ELR (cell line): ENCODE results near the gene SNRPA.
"Not testable (repeated sequence)": the region's sequence is repeated elsewhere in the genome, so short reads cannot be mapped to it uniquely, and the experiment has no call there.

ENCODE experiments used
- DNase-seq: peaks from one replicate; pipeline ENCODE4 v3.0.0-alpha.2; 2015; ENCODE audit warnings: low read depth

Gene SNRPA

DNA sequence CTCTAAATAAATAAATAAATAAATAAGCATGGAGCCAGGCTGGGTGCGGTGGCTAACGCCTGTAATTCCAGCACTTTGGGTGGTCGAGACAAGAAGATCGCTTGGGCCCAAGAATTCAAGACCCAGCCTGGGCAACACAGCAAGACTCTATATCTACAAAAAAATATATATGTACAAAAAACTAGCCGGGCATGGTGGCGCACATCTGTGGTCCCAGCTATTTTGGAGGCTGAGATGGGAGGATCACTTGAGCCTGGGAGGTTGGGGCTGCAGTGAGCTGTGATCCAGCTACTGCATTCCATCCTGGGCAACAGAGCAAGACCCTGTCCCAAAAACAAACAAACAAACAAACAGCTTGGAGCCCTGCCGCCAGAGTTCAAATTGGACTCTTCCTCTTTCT lies 3.5 kb upstream of the SNRPA start:
- no peak for DNase-seq

DNA sequence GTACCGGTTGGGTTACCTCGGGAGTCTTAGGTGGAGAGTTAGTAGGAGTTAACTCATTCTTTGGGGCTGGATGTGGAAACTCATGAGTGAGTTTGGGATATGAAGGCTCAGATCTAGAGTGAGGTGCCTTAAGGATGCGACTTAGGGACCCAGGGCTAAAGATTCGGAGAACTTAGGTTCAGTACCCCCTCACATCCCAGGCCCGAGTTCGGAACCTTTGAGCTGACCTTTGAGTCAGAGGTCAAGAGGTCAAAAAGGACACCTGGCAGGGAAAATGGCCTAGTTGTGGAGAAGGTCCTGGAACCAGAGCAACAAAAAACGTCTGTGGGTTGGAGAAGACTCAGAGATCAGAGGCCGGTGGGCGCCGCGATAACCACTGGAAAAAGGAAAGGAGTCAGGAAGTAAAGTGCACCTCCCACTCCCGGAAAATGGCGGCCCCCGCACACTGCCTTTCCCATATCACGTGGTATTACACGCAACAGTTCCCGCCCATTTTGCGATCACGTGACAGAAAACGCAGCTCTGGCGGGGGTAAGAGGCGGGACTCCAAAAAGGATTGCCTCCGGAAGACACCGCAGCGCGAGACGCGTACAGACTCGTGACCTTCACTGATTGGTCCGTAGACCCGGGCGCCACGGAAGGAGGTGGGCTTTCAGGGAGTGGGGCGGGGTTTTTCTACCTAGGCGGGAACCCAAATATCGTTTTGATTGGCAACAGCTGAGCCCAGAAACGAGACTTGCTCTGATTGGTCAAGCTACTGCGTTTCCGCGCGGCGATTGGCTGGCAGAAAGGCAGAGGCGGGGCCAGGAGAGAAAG lies 737 bp upstream of the SNRPA start, which contains the start of gene ACTMAP:
TSS of gene ACTMAP (minus strand) at position 420 of the 816 bp plus-strand sequence. CDS start 674 bp downstream, outside the sequence.
- peak; percentile 100 for DNase-seq

DNA sequence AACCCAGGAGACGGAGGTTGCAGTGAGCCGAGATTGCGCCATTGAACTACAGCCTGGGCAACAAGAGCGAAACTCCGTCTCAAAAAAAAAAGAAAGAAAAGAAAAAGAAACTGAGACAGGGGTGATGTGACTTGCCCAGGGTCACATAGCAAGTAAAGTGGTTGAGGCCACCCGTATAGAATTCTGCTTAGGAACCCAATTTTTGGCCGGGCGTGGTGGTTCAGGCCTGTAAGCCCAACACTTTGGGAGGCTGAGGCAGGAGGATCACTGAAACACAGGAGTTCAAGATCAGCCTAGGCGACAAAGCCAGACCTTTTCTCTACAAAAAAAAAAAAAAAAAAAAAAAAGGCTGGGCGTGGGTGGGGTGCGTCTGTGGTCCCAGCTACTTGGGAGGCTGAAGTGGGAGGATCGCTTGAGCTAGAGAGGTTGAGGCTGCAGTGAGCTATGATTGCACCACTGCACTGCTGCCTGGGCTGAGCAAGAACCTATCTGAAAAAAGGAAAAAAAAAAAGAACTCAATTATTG lies 1.3 kb downstream of the SNRPA start:
- DNase-seq: no peak

DNA sequence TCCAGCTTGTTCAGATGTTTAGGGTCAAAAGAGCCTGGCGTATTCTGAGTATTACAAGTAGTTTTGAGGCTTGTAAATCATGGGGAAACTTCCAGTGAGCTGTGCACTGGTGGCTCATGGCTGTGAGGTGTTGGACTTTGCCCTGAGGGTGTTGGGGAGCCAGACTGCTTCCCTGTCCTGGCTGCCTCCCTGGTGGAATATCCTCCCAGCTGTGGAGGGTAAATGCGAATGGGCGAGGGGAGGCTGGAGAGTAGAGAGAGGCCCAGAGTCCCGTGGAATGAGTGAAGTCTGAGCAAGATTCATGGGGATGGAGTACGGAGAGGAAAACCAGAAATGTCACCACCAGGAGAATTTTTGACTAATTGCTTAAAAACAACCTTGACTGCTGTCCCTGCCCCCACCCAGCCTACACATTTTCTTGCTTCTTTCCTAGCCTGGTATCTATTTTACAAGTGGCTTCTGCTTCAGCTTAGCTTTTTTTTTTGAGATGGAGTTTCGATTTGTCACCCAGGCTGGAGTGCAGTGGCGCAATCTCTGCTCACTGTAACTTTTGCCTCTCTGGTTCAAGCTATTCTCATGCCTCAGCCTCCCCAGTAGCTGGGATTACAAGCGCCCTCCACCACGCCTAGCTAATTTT lies 3.7 kb downstream of the SNRPA start:
- DNase-seq: peak; percentile 28

DNA sequence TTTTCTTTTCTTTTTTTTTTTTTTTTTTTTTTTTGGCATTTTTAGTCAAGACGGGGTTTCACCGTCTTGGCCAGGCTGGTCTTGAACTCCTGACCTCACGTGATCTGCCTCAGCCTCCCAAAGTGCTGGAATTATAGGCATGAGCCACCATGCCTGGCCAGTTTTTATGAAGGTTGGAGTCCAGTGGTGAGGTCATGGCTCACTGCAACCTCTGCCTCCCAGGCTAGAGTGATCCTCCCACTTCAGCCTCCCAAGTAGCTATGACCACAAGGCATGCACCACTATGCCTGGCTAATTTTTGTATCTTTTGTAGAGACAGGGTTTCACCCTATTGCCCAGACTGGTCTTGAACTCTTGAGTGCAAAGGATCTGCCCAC lies 4.2 kb downstream of the SNRPA start:
- no peak for DNase-seq

DNA sequence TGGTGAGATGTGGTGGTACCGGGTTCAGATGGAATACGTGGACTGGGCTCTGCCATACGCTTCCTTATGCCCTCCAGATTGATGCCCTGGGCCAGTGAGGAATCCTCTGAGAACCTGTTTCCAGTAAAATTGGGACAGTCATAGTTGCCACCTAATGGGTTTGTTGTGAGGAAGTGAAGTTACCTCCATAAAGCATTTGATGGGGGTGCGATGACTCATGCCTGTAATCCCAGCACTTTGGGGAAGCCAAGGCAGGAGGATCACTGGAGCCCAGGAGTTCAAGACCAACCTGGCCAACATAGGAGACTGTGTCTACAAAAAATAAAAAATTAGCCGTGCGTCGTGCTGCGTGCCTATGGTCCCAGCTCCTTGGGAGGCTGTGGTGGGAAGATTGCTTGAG lies 4.8 kb downstream of the SNRPA start:
- DNase-seq: no peak

DNA sequence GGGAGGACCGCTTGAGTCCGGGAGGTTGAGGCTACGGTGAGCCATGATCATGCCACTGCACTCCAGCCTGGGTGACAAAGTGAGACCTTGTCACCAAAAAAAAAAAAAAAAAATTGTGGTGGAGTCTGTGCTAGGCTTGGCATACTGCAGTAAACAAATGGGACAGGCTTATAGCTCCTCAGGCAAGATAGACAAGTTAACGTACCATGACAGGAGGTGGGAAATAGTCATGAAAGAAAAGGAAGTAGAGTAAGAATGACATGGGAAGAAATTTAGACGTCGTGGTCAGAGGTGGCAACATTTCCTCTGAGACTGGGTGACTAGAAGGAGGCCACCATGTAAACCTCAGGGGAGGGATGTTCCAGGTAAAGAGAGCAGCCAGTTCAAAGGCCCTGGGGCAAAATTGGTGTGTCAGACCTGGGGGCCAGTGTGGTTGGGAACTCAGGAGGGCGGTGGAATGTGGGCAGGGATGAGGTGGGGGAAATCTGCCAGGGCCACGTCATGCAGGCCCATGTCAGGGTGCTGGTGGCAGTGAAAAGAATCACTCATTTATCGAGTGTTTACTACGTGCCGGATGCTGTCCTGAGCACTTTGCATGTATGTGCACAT lies 5.6 kb downstream of the SNRPA start:
- DNase-seq: peak; percentile 37

DNA sequence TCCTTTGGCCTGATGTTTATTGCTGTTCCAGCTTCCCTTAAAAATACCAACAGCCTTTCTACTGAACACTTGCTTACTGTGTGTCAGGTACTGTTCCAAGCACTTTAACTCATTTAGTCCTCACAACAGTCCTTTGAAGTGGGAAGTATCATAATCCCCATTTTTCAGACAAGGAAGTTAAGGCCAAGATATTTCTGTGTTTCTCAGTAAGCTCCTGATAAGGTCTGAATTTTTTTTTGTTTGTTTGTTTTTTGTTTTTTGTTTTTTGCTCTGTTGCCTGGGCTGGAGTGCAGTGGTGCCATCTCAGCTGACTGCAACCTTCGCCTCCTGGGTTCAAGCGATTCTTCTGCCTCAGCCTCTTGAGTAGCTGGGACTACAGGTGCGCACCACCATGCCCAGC lies 7.5 kb downstream of the SNRPA start:
- DNase-seq: no peak

DNA sequence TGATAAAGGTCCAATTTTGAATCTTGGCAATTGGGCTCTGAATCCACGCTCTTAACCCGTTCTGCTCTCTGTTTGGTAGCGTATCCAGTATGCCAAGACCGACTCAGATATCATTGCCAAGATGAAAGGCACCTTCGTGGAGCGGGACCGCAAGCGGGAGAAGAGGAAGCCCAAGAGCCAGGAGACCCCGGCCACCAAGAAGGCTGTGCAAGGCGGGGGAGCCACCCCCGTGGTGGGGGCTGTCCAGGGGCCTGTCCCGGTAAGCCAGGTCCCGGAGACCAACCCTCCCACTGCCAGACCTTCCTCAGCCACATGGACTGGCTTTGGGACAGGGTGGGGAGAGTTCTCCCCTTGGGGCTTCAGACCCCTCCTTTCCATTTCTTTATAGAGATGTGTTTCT lies 8.3 kb downstream of the SNRPA start:
- DNase-seq: no peak

DNA sequence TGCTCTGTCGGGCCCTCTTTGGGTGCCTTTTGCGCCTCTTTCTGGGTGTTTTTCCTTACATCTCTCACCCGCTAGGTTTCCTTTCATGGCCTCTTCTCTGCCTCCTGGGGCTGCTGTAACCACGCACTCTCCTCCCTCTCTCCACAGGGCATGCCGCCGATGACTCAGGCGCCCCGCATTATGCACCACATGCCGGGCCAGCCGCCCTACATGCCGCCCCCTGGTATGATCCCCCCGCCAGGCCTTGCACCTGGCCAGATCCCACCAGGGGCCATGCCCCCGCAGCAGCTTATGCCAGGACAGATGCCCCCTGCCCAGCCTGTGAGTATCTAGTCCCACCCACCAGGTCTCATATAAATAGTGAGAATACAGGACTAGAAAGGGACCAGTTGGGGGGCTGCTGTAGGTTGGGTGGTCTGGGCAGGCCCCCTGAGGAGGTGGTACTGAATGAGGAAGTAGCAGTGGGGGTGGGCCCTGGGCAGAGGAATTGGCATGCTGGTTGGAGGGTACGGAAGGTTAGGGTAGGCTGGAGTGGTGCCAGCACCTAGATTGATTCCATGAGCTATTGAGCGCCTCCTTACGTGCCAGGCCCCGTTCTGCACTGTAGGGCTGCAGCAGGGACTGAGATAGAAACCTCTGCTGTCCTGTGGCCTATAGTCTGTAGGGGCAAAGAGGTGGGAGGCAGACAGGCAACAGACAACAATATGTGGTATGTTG lies 11.9 kb downstream of the SNRPA start:
- DNase-seq: no peak

DNA sequence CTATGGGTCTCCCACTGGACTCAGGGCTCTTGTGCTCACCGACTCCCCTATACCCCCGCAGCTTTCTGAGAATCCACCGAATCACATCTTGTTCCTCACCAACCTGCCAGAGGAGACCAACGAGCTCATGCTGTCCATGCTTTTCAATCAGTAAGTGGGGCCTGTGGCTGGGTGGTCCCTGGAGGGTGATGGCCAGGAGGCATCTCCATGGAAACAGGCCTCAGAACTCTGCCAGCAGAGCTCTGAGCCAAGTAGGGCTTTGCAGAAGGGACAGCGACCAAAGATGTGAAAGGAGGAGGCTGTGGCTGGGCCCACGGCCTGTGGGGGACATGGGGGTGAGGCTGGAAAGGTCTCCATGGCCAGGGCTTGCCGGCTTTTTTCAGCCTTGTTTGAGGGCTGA lies 12.5 kb downstream of the SNRPA start:
- DNase-seq: no peak

DNA sequence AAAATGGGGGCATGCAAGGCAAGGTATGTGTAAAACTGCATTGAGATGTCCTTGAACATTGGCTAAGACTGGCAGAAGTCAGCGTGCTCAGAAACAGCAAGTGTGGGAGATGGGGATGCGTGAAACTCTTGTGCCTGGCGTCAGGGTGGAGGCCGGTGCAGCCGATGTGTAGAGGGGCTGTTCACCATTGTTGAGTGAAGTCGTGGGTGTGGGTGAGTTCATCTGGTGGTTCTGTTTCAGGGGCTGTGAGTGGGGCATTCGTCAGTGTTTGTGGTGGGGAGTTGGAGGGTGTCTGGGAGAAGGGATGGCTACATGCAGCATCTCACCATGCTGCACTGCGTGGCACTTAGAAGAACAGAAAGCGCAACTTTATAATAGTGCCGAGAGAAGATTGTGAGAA lies 13.0 kb downstream of the SNRPA start:
- no peak for DNase-seq

DNA sequence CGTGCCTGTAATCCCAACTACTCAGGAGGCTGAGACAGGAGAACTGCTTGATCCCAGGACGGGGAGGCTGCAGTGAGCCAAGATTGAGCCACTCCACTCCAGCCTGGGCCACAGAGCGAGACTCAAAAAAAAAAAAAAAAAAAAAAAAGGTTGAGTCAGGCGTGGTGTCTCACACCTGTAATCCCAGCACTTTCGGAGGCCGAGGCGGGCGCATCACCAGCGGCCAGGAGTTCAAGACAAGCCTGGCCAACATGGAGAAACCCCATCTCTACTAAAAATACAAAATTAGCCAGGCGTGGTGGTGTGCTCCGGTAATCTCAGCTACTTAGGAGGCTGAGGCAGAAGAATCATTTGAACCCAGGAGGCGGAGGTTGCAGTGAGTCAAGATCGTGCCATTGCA lies 15.4 kb downstream of the SNRPA start:
- DNase-seq: not testable (repeated sequence)

DNA sequence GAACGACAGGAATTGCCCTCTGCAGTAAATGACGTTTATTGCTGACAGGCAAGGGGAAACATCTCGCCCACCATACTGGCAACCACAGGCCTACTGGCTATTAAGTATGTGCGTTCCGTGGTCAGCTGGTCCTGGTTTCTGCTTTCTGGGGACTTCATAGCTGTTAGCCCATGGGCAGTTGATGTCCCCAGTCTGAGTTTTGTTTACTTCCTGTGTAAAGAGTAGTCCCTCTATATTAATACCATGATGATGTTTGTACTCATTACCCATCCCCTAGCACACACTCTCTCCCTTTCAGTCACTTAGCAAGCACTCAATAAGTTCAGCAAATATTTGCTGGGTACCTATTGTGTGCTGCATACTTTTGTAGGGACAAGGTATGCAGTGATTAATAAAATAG lies 17.9 kb downstream of the SNRPA start:
- DNase-seq: no peak

DNA sequence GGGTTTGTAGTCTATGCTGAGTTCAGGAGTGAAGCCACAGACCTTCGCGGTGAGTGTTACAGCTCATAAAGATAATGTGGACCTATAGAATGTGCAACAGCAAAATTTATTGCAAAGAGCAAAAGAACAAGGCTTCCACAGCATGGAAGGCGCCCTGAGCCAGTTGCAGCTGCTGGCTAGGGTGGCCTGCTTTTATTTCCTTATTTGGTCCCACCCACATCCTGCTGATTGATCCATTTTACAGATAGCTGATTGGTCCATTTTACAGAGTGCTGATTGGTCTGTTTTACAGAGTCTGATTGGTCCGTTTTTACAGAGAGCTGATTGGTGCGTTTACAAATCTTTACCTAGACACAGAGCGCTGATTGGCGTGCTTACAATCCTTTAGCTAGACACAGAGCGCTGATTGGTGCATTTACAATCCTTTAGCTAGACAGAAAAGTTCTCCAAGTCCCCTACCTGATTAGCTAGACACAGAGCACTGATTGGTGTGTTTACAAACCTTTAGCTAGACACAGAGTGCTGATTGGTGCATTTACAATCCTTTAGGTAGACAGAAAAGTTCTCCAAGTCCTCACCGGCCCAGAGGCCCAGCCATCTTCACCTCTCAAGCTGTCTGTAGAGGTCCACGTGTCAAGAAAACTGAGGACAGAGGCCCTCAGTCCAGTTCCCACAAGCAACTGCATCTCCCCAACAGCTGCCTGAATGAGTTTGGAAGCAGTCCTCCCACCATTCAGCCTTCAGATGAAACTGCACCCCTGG lies 20.3 kb downstream of the SNRPA start:
- DNase-seq: peak; percentile 26

DNA sequence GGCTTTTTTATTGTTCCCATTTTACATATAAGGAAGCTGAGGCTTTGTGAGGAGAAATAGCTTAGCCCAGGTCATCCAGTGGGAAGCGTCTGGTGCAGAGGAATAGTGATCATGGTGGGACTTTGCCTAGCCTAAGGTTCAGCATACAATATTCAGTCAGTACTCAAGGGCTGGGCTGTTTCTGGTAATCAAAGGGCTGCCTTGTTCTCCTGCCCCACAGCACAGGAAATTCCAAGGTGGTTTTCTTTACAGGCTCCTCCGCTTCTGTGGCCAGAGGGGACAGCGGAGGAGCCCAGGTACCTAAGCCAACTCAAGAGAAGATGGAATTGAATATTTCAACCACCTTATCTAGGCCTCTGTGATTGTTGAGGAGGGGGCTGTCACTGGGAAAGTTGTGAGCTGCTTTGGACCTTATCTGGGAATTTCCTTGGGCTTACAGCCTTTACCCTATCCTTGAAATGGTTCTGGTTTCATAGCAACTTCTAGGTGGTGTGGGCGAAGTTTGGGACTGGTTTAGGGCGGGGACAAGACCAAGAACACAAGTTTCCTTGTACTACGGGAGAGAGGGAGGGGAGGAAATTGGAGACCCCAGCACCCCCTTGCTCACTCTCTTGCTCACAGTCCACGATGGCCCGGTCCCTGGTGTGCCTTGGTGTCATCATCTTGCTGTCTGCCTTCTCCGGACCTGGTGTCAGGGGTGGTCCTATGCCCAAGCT lies 24.1 kb downstream of the SNRPA start, which contains the start of gene MIA:
TSS of gene MIA (plus strand) at position 606 of the 716 bp plus-strand sequence. CDS start at position 628, 22 bp downstream.
- peak; percentile 22 for DNase-seq

DNA sequence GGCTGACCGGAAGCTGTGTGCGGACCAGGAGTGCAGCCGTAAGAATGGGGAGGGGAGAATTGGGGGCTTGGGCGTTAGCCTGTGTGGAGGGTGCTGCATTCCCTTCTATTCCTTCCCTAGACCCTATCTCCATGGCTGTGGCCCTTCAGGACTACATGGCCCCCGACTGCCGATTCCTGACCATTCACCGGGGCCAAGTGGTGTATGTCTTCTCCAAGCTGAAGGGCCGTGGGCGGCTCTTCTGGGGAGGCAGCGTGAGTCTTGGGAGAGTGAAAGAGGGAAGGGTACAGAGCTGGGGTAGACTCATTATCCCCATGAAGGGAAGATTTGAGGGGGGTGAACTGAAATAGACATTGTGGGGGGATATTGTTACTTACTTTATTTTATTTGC lies 24.6 kb downstream of the SNRPA start:
- no peak for DNase-seq

DNA sequence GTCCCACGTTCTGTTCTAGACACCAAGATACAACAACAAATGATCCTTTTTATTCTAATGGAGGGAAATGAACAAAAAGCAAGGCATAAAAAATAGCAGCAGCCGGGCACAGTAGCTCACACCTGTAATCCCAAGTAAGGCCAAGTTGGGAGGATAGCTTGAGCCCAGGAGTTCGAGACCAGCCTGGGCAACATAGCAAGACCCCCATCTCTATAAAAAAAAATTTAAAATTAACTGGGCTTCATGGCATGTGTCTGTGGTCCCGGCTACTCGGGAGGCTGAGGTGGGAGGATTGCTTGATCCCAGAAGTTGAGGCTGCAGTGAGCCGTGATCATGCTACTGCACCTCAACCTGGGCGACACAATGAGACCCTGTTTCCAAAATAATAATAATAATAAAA lies 25.4 kb downstream of the SNRPA start:
- no peak for DNase-seq

DNA sequence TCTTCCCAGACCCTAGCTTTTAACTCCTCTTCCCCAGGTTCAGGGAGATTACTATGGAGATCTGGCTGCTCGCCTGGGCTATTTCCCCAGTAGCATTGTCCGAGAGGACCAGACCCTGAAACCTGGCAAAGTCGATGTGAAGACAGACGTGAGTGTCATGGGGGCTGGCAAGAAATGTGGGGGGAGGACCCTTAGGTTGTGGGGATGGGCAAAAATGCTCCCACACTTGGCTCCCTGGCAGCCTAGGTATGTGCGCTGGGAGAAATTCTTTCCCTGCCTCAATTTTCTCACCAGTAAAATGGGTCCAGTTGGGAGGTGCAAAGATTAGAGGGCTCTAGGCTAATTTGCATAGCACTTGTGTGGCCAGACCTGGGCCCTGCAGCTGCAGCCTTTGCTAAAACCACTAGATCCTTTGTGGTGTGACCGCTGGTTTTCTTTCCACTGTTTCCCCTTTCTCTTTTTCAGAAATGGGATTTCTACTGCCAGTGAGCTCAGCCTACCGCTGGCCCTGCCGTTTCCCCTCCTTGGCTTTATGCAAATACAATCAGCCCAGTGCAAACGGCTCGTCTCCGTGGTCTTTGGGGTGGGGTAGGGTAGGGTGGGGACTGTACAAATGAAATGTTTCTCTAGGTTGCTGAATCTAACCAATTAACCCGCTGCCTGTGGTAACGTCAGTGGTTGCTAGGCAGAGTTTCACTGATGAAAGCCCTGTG lies 26.1 kb downstream of the SNRPA start:
- peak; percentile 89 for DNase-seq

DNA sequence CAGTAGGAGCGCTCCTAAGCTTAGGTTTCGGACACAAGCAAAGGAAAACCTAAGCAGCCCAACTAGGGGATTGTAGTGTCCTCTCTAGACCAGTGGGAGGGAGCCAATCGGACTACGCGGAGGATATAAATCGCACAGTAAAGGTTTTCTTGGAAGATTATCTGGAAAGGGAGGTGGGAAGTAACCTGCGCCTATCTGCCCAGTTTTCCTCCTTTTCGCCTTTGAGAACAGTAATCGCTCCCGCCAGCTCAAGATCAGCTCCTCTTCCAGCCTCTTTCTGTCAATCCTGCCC lies 26.6 kb downstream of the SNRPA start:
- no peak for DNase-seq
